Measurements from ENCODE around the gene NAA80. TPM values are rescaled to one million over a fixed set of nuclear protein-coding genes. Genes with fewer than 3 reads are reported as not detected.

Gene NAA80
- total and polyA plus RNA-seq, 10 of the 15 experiments (the other 5 are each of a cell fraction or from before 2014, with no cell fraction given) = 0.48 to 12.7 (median 6.7) TPM

- BruUV-seq (replicated peaks) = no TSS peak
- Histone ChIP-seq H2AFZ (ENCODE audit: control insufficient read depth, low read depth, low read length) (no peak overlapping the region), H4K20me1 (ENCODE audit: control insufficient read depth, insufficient read depth) (no peaks in the 10 kb centered on the region; the same call in 1 of the 2 replicates), H3K4me3 (peak overlapping the region; percentile 28; the same call in 1 of the 2 replicates), H3K36me3 (ENCODE audit: control insufficient read depth in 2 of 2, insufficient read depth in 2 of 2, low read length in 1 of 2) (peaks cover 16 to 25% of the 10 kb centered on the region in 2 experiments), H3K9me3 (replicated peaks; ENCODE audit: control insufficient read depth, insufficient read depth, low read length) (no peaks in the 10 kb centered on the region), H3K27me3 (replicated peaks in 1 of 2; ENCODE audit: control insufficient read depth in 2 of 2, insufficient read depth in 2 of 2, low read length in 1 of 2) (no peaks in the 10 kb centered on the region), H3K9ac (ENCODE audit: control insufficient read depth, insufficient read depth, low read length) (peak overlapping the region; percentile 15; the same call in 1 of the 2 replicates), H3K27ac (ENCODE audit: control insufficient read depth, insufficient read depth) (no peak overlapping the region; the same call in 1 of the 2 replicates), H3K79me2 (ENCODE audit: control insufficient read depth, insufficient read depth, low read length) (peaks cover 64% of the 10 kb centered on the region), H3K4me2 (ENCODE audit: control insufficient read depth, insufficient read depth) (peak overlapping the region; percentile 77), H3K4me1 (ENCODE audit: control insufficient read depth, insufficient read depth, low read length) (peaks cover 10% of the 10 kb centered on the region; the same call in 1 of the 2 replicates)
- intact Hi-C loops (cut with micrococcal nuclease; ENCODE audit: unreplicated experiment) (loop anchor here (5.0 kb wide), 2 partner anchors 37 to 97 kb away; partner anchors contain the start of genes GNAI2, HYAL3 and NAA80), in situ Hi-C loops (cut with MboI) (loop anchor here (10.0 kb wide), 1 partner anchor 1060 kb away; the partner anchor contains the start of gene RBM15B)
- DNase-seq (ENCODE audit: low read depth, low spot score) (no peak), ATAC-seq (no peak), FAIRE-seq (no peak)
- RAD21 ChIA-PET (ENCODE audit: unreplicated experiment) = interaction anchor here (0.5 kb wide), 1 partner anchor 135 kb away, joined by 3 read pairs; no protein-coding TSS in a partner anchor
- 54% methylated on average over 5 of the region's 5 CpGs for WGBS (ENCODE audit: insufficient coverage, insufficient replicate concordance, low lambda C conversion rate, missing lambda C conversion rate)
- POLR2A ChIA-PET = interaction anchor here (0.5 to 1.7 kb wide), 4 partner anchors 12 to 375 kb away, joined by 3 to 6 read pairs (median 4); partner anchors contain the start of gene HYAL2
- CTCF ChIA-PET = interaction anchor here (1.5 to 10.5 kb wide), 2 partner anchors 12 to 36 kb away, joined by 5 to 72 read pairs; partner anchors contain the start of genes HYAL2, HYAL3 and NAA80
- SMC1A ChIA-PET (ENCODE audit: uncharacterized antibody, unreplicated experiment) = interaction anchor here (1.5 kb wide), 1 partner anchor 13 kb away, joined by 3 read pairs; no protein-coding TSS in a partner anchor
- TF ChIP-seq MEF2A (IDR thresholded peaks at IDR 0.05; ENCODE audit: insufficient read depth, low read depth, low read length) = no peak
- no peak for TF ChIP-seq ZBTB33 (IDR thresholded peaks at IDR 0.05)
- TF ChIP-seq RELA (IDR thresholded peaks at IDR 0.05; ENCODE audit: borderline replicate concordance, partially characterized antibody) = no peak
- no peak for TF ChIP-seq IRF5 (IDR thresholded peaks at IDR 0.05; ENCODE audit: borderline replicate concordance)
- no peak for TF ChIP-seq PKNOX1 (IDR thresholded peaks at IDR 0.05)
- no peak for TF ChIP-seq HCFC1 (IDR thresholded peaks at IDR 0.05; ENCODE audit: low read length)
- no peak for TF ChIP-seq STAT1 (conservative IDR thresholded peaks at IDR 0.05)
- TF ChIP-seq GATAD2B (conservative IDR thresholded peaks at IDR 0.05; ENCODE audit: low read depth) = no peak
- TF ChIP-seq MAX (IDR thresholded peaks at IDR 0.05; ENCODE audit: low read depth, low read length) = no peak
- no peak for TF ChIP-seq CBFB (IDR thresholded peaks at IDR 0.05; ENCODE audit: low read depth)
- TF ChIP-seq POU2F2 (IDR thresholded peaks at IDR 0.05; ENCODE audit: borderline replicate concordance, low read depth, low read length) = no peak
- TF ChIP-seq JUNB (IDR thresholded peaks at IDR 0.05) = no peak
- no peak for TF ChIP-seq E4F1 (IDR thresholded peaks at IDR 0.05; ENCODE audit: borderline replicate concordance, partially characterized antibody)
Measured at GRCh38 chr3:50334339-50335075, 35.3 kb upstream of the NAA80 start.

All from GM12878 (cell line).